Activated CD4-positive, CD25-positive, alpha-beta regulatory T cell (primary cell): ENCODE results near the gene MGAT2.
"Not testable (repeated sequence)": the region's sequence is repeated elsewhere in the genome, so short reads cannot be mapped to it uniquely, and the experiment has no call there.

ENCODE experiments used
- DNase-seq, 4 experiments: peaks; one replicate each; lab custom pipeline; 2025; lab: John Stamatoyannopoulos, UW

Gene MGAT2

DNA sequence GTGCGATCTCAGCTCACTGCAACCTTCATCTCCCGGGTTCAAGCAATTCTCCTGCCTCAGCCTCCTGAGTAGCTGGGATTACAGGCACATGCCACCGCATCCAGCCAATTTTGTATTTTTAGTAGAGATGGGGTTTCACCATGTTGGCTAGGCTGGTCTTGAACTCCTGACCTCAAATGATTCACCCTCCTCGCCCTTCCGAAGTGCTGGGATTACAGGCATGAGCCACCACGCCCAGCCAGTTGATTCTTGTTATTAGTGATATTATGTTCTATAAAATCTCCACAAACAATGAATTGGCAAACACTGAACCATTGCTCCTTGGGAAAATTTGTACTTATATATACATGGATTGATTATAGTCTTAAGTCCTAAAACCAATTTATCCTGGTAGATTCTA, 36.9 kb downstream of the MGAT2 start:
- DNase-seq: not testable (repeated sequence)

DNA sequence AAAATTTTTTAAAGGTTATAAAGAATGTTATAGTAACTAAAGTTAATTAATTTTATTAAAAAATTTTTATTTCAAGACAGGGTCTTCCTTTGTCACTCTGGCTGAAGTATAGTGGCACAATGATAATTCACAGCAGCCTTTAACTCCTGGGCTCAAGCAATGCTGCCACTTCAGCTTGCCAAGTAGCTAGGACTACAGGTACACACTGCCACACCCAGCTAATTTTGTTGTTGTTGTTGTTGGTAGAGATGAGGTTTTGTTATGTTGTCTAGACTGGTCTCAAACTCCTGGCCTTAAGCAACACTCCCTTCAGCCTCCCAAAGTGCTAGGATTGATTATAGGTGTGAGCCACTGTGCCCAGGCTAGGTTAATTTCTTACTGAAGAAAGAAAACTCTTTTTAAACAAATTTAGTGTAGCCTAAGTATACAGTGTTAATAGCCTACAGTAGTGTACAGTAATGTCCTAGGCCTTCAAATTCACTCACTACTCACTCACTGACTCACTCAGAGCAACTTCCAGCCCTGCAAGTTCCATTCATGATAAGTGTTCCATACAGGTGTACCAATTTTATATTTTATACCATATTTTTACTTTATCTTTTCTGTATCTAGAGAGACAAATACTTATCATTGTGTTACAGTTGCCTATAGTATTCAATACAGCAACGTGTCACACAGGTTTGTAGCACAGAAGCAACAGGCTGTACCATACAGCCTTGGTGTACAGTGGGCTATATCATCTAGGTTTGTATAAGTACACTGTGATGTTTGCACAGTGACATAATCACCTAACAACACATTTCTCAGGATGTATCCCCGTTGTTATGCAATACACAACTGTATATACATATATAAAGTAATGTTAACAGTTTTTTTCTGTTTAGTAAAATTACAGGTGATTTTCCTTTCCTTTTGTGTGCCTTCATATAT, 39.2 kb downstream of the MGAT2 start:
- no peak for DNase-seq

DNA sequence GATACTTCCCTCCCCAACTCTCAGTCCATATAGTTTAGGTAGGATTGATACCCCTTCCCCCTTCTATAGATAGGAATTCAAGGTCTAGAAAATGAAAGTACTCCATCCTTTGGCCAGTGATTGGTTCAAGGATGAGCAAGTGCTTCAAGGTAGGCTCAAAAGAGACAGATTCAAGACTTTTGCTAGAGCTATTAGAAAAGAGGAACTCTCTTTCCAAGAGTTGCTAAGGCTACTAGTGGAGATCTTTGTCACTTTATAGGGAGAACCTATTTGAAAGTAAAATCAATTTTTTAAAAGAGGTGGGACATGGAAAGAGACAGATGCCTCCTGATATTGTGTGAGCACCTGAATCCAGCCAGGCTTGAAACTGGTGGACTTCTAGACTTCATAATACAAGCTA, 49.9 kb downstream of the MGAT2 start:
- no peak for DNase-seq
